Adrenal gland (tissue), 5 donors: ENCODE data around the gene FYTTD1.
"Not testable (repeated sequence)": the region's sequence is repeated elsewhere in the genome, so short reads cannot be mapped to it uniquely, and the experiment has no call there.

ENCODE experiments used
- POLR2A ChIP-seq, 2 donors: fragments of 450-650 bp; IDR thresholded peaks; one replicate each; pipeline ENCODE4 v1.6.1; 2017; ENCODE audit warnings: antibody characterized with exemption in 2 of 2, mild to moderate bottlenecking in 2 of 2, moderate library complexity in 1 of 2
- TF ChIP-seq, protein P1 (sequence below), 6 experiments: fragments of 450-650 bp in 4 of 6; fragments of 200-600 bp in 2 of 6; sonication (generic) in 1 of 6; IDR thresholded peaks; 1 replicate in 5 of 6; 2 replicates in 1 of 6; pipeline versions ENCODE4 v1.5.1 to v1.8.0; 2016 to 2021; ENCODE audit warnings: antibody characterized with exemption in 6 of 6, mild to moderate bottlenecking in 2 of 6, moderate library complexity in 1 of 6
- donor health status: DM: no; HTN: no; CAD: no.

DNA sequence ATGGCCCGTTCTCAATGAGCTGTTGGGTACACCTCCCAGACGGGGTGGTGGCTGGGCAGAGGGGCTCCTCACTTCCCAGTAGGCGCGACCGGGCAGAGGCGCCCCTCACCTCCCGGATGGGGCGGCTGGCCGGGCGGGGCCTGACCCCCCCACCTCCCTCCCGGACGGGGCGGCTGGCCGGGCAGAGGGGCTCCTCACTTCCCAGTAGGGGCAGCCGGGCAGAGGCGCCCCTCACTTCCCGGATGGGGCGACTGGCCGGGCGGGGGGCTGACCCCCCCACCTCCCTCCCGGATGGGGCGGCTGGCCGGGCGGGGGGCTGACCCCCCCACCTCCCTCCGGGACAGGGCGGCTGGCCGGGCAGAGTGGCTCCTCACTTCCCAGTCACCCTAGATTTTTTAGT, 18.2 kb upstream of the FYTTD1 start:
- TF ChIP-seq, protein P1, sequence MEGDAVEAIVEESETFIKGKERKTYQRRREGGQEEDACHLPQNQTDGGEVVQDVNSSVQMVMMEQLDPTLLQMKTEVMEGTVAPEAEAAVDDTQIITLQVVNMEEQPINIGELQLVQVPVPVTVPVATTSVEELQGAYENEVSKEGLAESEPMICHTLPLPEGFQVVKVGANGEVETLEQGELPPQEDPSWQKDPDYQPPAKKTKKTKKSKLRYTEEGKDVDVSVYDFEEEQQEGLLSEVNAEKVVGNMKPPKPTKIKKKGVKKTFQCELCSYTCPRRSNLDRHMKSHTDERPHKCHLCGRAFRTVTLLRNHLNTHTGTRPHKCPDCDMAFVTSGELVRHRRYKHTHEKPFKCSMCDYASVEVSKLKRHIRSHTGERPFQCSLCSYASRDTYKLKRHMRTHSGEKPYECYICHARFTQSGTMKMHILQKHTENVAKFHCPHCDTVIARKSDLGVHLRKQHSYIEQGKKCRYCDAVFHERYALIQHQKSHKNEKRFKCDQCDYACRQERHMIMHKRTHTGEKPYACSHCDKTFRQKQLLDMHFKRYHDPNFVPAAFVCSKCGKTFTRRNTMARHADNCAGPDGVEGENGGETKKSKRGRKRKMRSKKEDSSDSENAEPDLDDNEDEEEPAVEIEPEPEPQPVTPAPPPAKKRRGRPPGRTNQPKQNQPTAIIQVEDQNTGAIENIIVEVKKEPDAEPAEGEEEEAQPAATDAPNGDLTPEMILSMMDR (IDR thresholded peaks at IDR 0.05): not testable (repeated sequence)
- TF ChIP-seq POLR2A (IDR thresholded peaks at IDR 0.05): not testable (repeated sequence)
